GM18502 (cell line): ENCODE results near the gene WDR86.

ENCODE experiments used
- ATAC-seq: cut with Tn5 transposase; IDR thresholded peaks from one replicate; pipeline ENCODE4 v1.9.1; 2021; ENCODE audit warnings: mild to moderate bottlenecking; ENCODE audit not compliant: unreplicated experiment, poor library complexity

WDR86 gene

GRCh38 chr7:151393031-151393977, 16.5 kb downstream of the WDR86 start:
- no peak for ATAC-seq

GRCh38 chr7:151392426-151392825, 17.4 kb downstream of the WDR86 start:
- ATAC-seq = no peak

GRCh38 chr7:151392002-151392401, 17.8 kb downstream of the WDR86 start:
- ATAC-seq = no peak

GRCh38 chr7:151391358-151391730, 18.5 kb downstream of the WDR86 start:
- no peak for ATAC-seq

GRCh38 chr7:151390598-151391357, 19.1 kb downstream of the WDR86 start:
- ATAC-seq = no peak

GRCh38 chr7:151389768-151390597, 19.9 kb downstream of the WDR86 start:
- ATAC-seq = no peak

- ATAC-seq = no peak
Observed at GRCh38 chr7:151389096-151389767, 20.6 kb downstream of the WDR86 start.

GRCh38 chr7:151388430-151388829, 21.4 kb downstream of the WDR86 start:
- ATAC-seq = no peak

- ATAC-seq = no peak
Observed at GRCh38 chr7:151388007-151388297, 21.9 kb downstream of the WDR86 start.

- ATAC-seq = no peak
Observed at GRCh38 chr7:151387161-151388006, 22.5 kb downstream of the WDR86 start.

- ATAC-seq = no peak
Observed at GRCh38 chr7:151386301-151387160, 23.3 kb downstream of the WDR86 start.

- ATAC-seq = no peak
Observed at GRCh38 chr7:151385626-151386300, 24.1 kb downstream of the WDR86 start.

- no peak for ATAC-seq
Observed at GRCh38 chr7:151384776-151385625, 24.8 kb downstream of the WDR86 start.

- no peak for ATAC-seq
Observed at GRCh38 chr7:151384352-151384697, 25.5 kb downstream of the WDR86 start.

GRCh38 chr7:151383638-151384351, 26.0 kb downstream of the WDR86 start:
- no peak for ATAC-seq

GRCh38 chr7:151382079-151382885, 27.6 kb downstream of the WDR86 start:
- ATAC-seq = no peak
